ENCODE results near the gene OR4D9.

The OR4D9 gene

GRCh38 chr11:59556115-59556916 is 45.0 kb downstream of the OR4D9 start:
- H3F3A ChIP-seq (ENCODE audit: insufficient read depth): peaks cover 24% of the 10 kb centered on the region
- no peak overlapping the region for H2AFZ ChIP-seq (ENCODE audit: low read depth, low read length, severe bottlenecking)
- TF ChIP-seq CTCF (IDR thresholded peaks at IDR 0.05; ENCODE audit: insufficient read depth, low read length, poor library complexity, severe bottlenecking): no peak
- no peak for TF ChIP-seq EZH2phosphoT487 (conservative IDR thresholded peaks at IDR 0.05; ENCODE audit: low read length)
- no peaks in the 10 kb centered on the region for H4K20me1 ChIP-seq (ENCODE audit: low read depth, low read length)
- H3K9ac ChIP-seq (ENCODE audit: low read length): no peak overlapping the region
- peak overlapping the region; percentile 39 for H3K4me2 ChIP-seq (ENCODE audit: low read depth, low read length, poor library complexity, severe bottlenecking)
- H3K79me2 ChIP-seq (ENCODE audit: insufficient read depth, low read length): no peaks in the 10 kb centered on the region
- H3K4me3 ChIP-seq (ENCODE audit: insufficient read depth, low read length, poor library complexity, severe bottlenecking): no peak overlapping the region
- H3K27me3 ChIP-seq (ENCODE audit: low read length): no peaks in the 10 kb centered on the region
- no peaks in the 10 kb centered on the region for H3K9me3 ChIP-seq (ENCODE audit: insufficient read depth, low read length)
- no peak overlapping the region for H3K27ac ChIP-seq (ENCODE audit: low read depth, low read length)
- no peaks in the 10 kb centered on the region for H3K36me3 ChIP-seq (ENCODE audit: low read length)
- H3K9me2 ChIP-seq (replicated peaks; ENCODE audit: insufficient read depth, low read length): no peaks in the 10 kb centered on the region

- Histone ChIP-seq H3K9ac (ENCODE audit: low read length) (no peak overlapping the region), H3K27ac (ENCODE audit: low read depth, low read length) (no peak overlapping the region), H3F3A (ENCODE audit: insufficient read depth) (peaks cover 18% of the 10 kb centered on the region)
These were observed 45.6 kb downstream of the OR4D9 start for GRCh38 chr11:59556917-59557348.

GRCh38 chr11:59558270-59558643 is 46.9 kb downstream of the OR4D9 start:
- Histone ChIP-seq H3K4me2 (ENCODE audit: low read depth, low read length, poor library complexity, severe bottlenecking) (peak overlapping the region; percentile 39), H4K20me1 (ENCODE audit: low read depth, low read length) (no peaks in the 10 kb centered on the region), H3K36me3 (ENCODE audit: low read length) (no peaks in the 10 kb centered on the region), H3K79me2 (ENCODE audit: insufficient read depth, low read length) (no peaks in the 10 kb centered on the region), H3K4me3 (ENCODE audit: insufficient read depth, low read length, poor library complexity, severe bottlenecking) (peak overlapping the region; percentile 7), H3K27me3 (ENCODE audit: low read length) (no peaks in the 10 kb centered on the region), H3F3A (ENCODE audit: insufficient read depth) (peaks cover 13% of the 10 kb centered on the region), H3K9ac (ENCODE audit: low read length) (no peak overlapping the region), H3K9me3 (ENCODE audit: insufficient read depth, low read length) (no peaks in the 10 kb centered on the region), H2AFZ (ENCODE audit: low read depth, low read length, severe bottlenecking) (no peak overlapping the region), H3K9me2 (replicated peaks; ENCODE audit: insufficient read depth, low read length) (no peaks in the 10 kb centered on the region), H3K27ac (ENCODE audit: low read depth, low read length) (no peak overlapping the region)
- no peak for TF ChIP-seq CTCF (IDR thresholded peaks at IDR 0.05; ENCODE audit: insufficient read depth, low read length, poor library complexity, severe bottlenecking)
- TF ChIP-seq EZH2phosphoT487 (conservative IDR thresholded peaks at IDR 0.05; ENCODE audit: low read length): no peak

More at GRCh38 chr11:59556917-59557348, 45.6 kb downstream of the OR4D9 start:
- no peaks in the 10 kb centered on the region for H3K27me3 ChIP-seq (ENCODE audit: low read length)
- no peak overlapping the region for H2AFZ ChIP-seq (ENCODE audit: low read depth, low read length, severe bottlenecking)
- H4K20me1 ChIP-seq (ENCODE audit: low read depth, low read length): no peaks in the 10 kb centered on the region
- no peaks in the 10 kb centered on the region for H3K79me2 ChIP-seq (ENCODE audit: insufficient read depth, low read length)
- no peak overlapping the region for H3K4me3 ChIP-seq (ENCODE audit: insufficient read depth, low read length, poor library complexity, severe bottlenecking)
- no peaks in the 10 kb centered on the region for H3K36me3 ChIP-seq (ENCODE audit: low read length)
- TF ChIP-seq EZH2phosphoT487 (conservative IDR thresholded peaks at IDR 0.05; ENCODE audit: low read length): no peak
- TF ChIP-seq CTCF (IDR thresholded peaks at IDR 0.05; ENCODE audit: insufficient read depth, low read length, poor library complexity, severe bottlenecking): no peak
- H3K9me2 ChIP-seq (replicated peaks; ENCODE audit: insufficient read depth, low read length): no peaks in the 10 kb centered on the region
- no peaks in the 10 kb centered on the region for H3K9me3 ChIP-seq (ENCODE audit: insufficient read depth, low read length)
- H3K4me2 ChIP-seq (ENCODE audit: low read depth, low read length, poor library complexity, severe bottlenecking): peak overlapping the region; percentile 39
